ENCODE measurements around the gene CORO2B. TPM values are rescaled to one million over a fixed set of nuclear protein-coding genes. Genes with fewer than 3 reads are reported as not detected.

Gene CORO2B
- total RNA-seq, 1 experiment from 2014 or later: 3.8 TPM

DNA sequence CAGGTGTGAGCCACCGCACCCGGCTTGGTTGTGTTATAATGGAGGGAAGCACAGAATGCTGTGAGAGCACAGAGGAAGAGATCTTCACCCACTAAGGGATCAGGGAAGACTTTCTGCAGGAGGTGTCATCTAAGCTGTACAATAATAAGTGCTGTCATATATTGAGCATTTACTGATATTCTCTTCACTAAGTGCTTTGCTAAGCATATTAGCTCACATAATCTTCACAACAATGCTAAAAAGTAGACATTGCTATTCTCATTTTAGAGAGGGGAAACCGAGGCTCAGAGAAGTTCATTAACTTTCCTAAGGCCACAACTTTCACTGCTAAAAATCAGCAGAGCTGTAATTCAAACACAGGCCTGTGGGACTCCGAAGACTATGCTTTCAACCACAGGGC lies 115.3 kb downstream of the CORO2B start:
- Histone ChIP-seq H3K36me3 (ENCODE audit: insufficient read depth, low read length, poor library complexity, severe bottlenecking) (no peaks in the 10 kb centered on the region), H3K4me1 (ENCODE audit: insufficient read depth, low read length, poor library complexity, severe bottlenecking) (peaks cover 17% of the 10 kb centered on the region), H3K27me3 (replicated peaks; ENCODE audit: insufficient read depth, low read depth, low read length, poor library complexity) (no peaks in the 10 kb centered on the region), H3K9me3 (ENCODE audit: low read depth, low read length, poor library complexity, severe bottlenecking) (no peaks in the 10 kb centered on the region), H3K4me3 (ENCODE audit: low read depth, low read length, poor library complexity, severe bottlenecking) (no peak overlapping the region), H3K27ac (ENCODE audit: low read depth, low read length, poor library complexity, severe bottlenecking) (no peak overlapping the region)
- no TSS peak for BruUV-seq (replicated peaks)
- no peak for TF ChIP-seq EZH2 (IDR thresholded peaks at IDR 0.05; ENCODE audit: borderline replicate concordance, low read depth, low read length, poor library complexity, severe bottlenecking)
- TF ChIP-seq, protein P1, sequence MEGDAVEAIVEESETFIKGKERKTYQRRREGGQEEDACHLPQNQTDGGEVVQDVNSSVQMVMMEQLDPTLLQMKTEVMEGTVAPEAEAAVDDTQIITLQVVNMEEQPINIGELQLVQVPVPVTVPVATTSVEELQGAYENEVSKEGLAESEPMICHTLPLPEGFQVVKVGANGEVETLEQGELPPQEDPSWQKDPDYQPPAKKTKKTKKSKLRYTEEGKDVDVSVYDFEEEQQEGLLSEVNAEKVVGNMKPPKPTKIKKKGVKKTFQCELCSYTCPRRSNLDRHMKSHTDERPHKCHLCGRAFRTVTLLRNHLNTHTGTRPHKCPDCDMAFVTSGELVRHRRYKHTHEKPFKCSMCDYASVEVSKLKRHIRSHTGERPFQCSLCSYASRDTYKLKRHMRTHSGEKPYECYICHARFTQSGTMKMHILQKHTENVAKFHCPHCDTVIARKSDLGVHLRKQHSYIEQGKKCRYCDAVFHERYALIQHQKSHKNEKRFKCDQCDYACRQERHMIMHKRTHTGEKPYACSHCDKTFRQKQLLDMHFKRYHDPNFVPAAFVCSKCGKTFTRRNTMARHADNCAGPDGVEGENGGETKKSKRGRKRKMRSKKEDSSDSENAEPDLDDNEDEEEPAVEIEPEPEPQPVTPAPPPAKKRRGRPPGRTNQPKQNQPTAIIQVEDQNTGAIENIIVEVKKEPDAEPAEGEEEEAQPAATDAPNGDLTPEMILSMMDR (conservative IDR thresholded peaks at IDR 0.05; ENCODE audit: low read depth, low read length): no peak
- CTCF ChIA-PET: interaction anchor here (1.1 kb wide), 1 partner anchor 139 kb away, joined by 3 read pairs; no protein-coding TSS in a partner anchor
- POLR2A ChIA-PET (ENCODE audit: low non-redundant PET): no interaction called here
- intact Hi-C loops (cut with micrococcal nuclease; ENCODE audit: unreplicated experiment): no loop called here
- no peak for DNase-seq (ENCODE audit: low spot score)

GRCh38 chr15:68695061-68695595 lies 116.3 kb downstream of the CORO2B start:
- intact Hi-C loops (cut with micrococcal nuclease; ENCODE audit: unreplicated experiment): no loop called here
- no peaks in the 10 kb centered on the region for H3K36me3 ChIP-seq (ENCODE audit: insufficient read depth, low read length, poor library complexity, severe bottlenecking)
- ChIA-PET CTCF (no interaction called here), POLR2A (ENCODE audit: low non-redundant PET) (no interaction called here)
- TF ChIP-seq, protein P1 (conservative IDR thresholded peaks at IDR 0.05; ENCODE audit: low read depth, low read length): no peak
- TF ChIP-seq EZH2 (IDR thresholded peaks at IDR 0.05; ENCODE audit: borderline replicate concordance, low read depth, low read length, poor library complexity, severe bottlenecking): no peak
- no peak for DNase-seq (ENCODE audit: low spot score)
- BruUV-seq (replicated peaks): no TSS peak
- H3K27ac ChIP-seq (ENCODE audit: low read depth, low read length, poor library complexity, severe bottlenecking): no peak overlapping the region
- H3K9me3 ChIP-seq (ENCODE audit: low read depth, low read length, poor library complexity, severe bottlenecking): no peaks in the 10 kb centered on the region
- peaks cover 23% of the 10 kb centered on the region for H3K4me1 ChIP-seq (ENCODE audit: insufficient read depth, low read length, poor library complexity, severe bottlenecking)
- H3K27me3 ChIP-seq (replicated peaks; ENCODE audit: insufficient read depth, low read depth, low read length, poor library complexity): no peaks in the 10 kb centered on the region
- H3K4me3 ChIP-seq (ENCODE audit: low read depth, low read length, poor library complexity, severe bottlenecking): no peak overlapping the region

DNA sequence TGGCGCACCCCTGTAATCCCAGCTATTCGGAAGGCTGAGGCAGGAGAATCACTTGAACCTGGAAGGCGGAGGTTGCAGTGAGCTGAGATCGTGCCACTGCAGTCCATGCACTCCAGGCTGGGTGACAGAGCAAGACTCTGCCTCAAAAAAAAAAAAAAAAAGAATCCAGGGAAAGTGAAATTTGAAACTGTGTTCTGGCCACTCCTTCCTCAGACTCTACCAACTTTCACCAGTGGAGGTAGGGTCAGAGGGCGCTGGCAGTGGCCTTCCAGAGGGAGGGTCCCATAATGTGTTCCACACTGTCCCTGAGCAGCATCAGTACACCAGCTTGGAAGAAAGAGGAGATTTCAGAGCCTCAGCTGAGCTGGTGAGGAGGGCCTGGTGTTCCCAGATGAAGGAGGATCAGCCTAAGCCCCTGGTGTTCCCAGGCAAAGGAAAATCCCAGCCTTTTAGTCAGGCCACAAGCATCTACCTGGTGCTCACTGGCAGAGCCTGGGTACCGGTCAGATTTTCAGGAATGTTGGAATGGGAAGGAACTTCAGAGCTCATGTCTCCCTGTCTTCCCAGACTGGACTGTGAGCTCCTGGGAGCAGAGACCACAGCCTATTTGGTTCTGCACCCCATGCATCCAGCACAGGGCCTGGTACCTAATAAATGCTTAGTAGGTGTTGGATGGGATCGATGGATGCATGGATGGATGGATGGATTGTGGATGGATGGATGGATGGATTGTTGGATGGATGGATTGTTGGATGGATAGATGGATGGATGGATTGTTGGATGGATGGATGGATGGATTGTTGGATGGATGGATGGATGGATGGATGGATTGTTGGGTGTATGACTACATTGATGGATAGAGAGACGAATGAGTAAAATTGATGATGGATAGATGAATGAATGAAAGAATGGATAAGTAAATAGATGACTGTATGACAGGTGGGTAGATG lies 117.9 kb downstream of the CORO2B start:
- no peaks in the 10 kb centered on the region for H3K36me3 ChIP-seq (ENCODE audit: insufficient read depth, low read length, poor library complexity, severe bottlenecking)
- H3K9me3 ChIP-seq (ENCODE audit: low read depth, low read length, poor library complexity, severe bottlenecking): no peaks in the 10 kb centered on the region
- TF ChIP-seq, protein P1 (conservative IDR thresholded peaks at IDR 0.05; ENCODE audit: low read depth, low read length): no peak
- no peak for TF ChIP-seq EZH2 (IDR thresholded peaks at IDR 0.05; ENCODE audit: borderline replicate concordance, low read depth, low read length, poor library complexity, severe bottlenecking)
- no peaks in the 10 kb centered on the region for H3K27me3 ChIP-seq (replicated peaks; ENCODE audit: insufficient read depth, low read depth, low read length, poor library complexity)
- H3K4me1 ChIP-seq (ENCODE audit: insufficient read depth, low read length, poor library complexity, severe bottlenecking): peaks cover 33% of the 10 kb centered on the region
- POLR2A ChIA-PET (ENCODE audit: low non-redundant PET): no interaction called here
- DNase-seq (ENCODE audit: low spot score): no peak
- CTCF ChIA-PET: no interaction called here
- H3K27ac ChIP-seq (ENCODE audit: low read depth, low read length, poor library complexity, severe bottlenecking): no peak overlapping the region
- H3K4me3 ChIP-seq (ENCODE audit: low read depth, low read length, poor library complexity, severe bottlenecking): no peak overlapping the region
- intact Hi-C loops (cut with micrococcal nuclease; ENCODE audit: unreplicated experiment): no loop called here
- no TSS peak for BruUV-seq (replicated peaks)

All from A673 (cell line).